ENCODE data around the gene GLMP.

DNA sequence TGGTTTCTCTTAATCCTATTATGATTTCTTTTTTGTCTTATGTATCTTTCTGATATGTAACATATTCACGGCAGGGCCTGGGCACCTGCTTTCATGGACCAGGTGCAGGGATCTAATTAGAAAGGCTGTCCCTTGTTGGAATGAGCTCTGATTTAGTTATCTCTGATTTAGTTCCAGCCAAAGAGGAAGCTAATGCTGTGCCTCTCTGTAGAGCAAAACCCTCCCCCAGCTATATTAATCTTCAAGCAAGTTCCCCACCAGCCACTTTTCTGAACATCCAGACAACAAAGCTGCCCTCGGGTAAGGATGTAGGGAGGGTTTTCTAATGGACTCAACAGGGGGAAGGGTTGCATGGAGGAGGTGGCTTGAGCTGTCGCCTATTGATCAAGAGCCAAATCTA, 48.9 kb upstream of the GLMP start:
- TF ChIP-seq CTCF (IDR thresholded peaks at IDR 0.05) = no peak
- TF ChIP-seq ZFX (IDR thresholded peaks at IDR 0.05; ENCODE audit: borderline replicate concordance) = no peak
